SK-N-SH (cell line): ENCODE data around the gene CACNG3.

Source experiments
- CTCF ChIP-seq: fragments of 200-600 bp; sonication (generic); IDR thresholded peaks from 2 replicates; pipeline ENCODE4 v1.6.1; 2017; ENCODE audit warnings: antibody characterized with exemption, mild to moderate bottlenecking, moderate library complexity
- EP300 ChIP-seq, 2 experiments: IDR thresholded peaks; 2 replicates each; pipeline versions ENCODE4 v1.4.0 to v1.6.1; 2012; ENCODE audit warnings: borderline replicate concordance in 1 of 2, low read depth in 1 of 2, low read length in 1 of 2
- EZH2phosphoT487 ChIP-seq: fragments of 200-600 bp; sonication (generic); IDR thresholded peaks from 2 replicates; pipeline ENCODE4 v1.6.1; 2017; ENCODE audit warnings: low read depth, mixed run types, mild to moderate bottlenecking, antibody characterized with exemption, moderate library complexity, borderline replicate concordance
- GABPA ChIP-seq: IDR thresholded peaks from 2 replicates; pipeline ENCODE4 v1.4.0; 2012; ENCODE audit warnings: low read depth, mild to moderate bottlenecking
- MAX ChIP-seq: IDR thresholded peaks from 2 replicates; pipeline ENCODE4 v1.4.0; 2012; ENCODE audit warnings: low read depth
- POLR2AphosphoS5 ChIP-seq: IDR thresholded peaks from 2 replicates; pipeline ENCODE4 v1.6.1; 2012; ENCODE audit warnings: low read depth, low read length
- REST ChIP-seq: IDR thresholded peaks from 2 replicates; pipeline ENCODE4 v1.6.1; 2012; ENCODE audit warnings: mild to moderate bottlenecking, low read depth, low read length, moderate library complexity
- SIN3A ChIP-seq: IDR thresholded peaks from 2 replicates; pipeline ENCODE4 v1.6.1; 2012; ENCODE audit warnings: low read depth, mild to moderate bottlenecking, low read length, moderate library complexity, borderline replicate concordance
- TAF1 ChIP-seq: IDR thresholded peaks from 2 replicates; pipeline ENCODE4 v1.6.1; 2012; ENCODE audit warnings: low read depth, mild to moderate bottlenecking, low read length, moderate library complexity, borderline replicate concordance
- USF2 ChIP-seq: fragments of 150-350 bp; IDR thresholded peaks from 2 replicates; pipeline ENCODE4 v1.6.1; 2017; ENCODE audit warnings: antibody characterized with exemption, low read length, low read depth, borderline replicate concordance

GRCh38 chr16:24357511-24357910 lies 101.4 kb downstream of the CACNG3 start:
- no peak for TF ChIP-seq CTCF
- TF ChIP-seq TAF1: no peak
- no peak for TF ChIP-seq GABPA
- TF ChIP-seq POLR2AphosphoS5: no peak
- no peak for TF ChIP-seq MAX
- TF ChIP-seq REST: no peak
- no peak for TF ChIP-seq EP300 (IDR thresholded peaks at IDR 0.05; ENCODE audit: borderline replicate concordance in 1 of 2, low read depth in 1 of 2, low read length in 1 of 2)
- TF ChIP-seq USF2: no peak
- TF ChIP-seq EZH2phosphoT487: no peak
- no peak for TF ChIP-seq SIN3A
